Measurements from ENCODE around the gene TPGS1.

Gene TPGS1

DNA sequence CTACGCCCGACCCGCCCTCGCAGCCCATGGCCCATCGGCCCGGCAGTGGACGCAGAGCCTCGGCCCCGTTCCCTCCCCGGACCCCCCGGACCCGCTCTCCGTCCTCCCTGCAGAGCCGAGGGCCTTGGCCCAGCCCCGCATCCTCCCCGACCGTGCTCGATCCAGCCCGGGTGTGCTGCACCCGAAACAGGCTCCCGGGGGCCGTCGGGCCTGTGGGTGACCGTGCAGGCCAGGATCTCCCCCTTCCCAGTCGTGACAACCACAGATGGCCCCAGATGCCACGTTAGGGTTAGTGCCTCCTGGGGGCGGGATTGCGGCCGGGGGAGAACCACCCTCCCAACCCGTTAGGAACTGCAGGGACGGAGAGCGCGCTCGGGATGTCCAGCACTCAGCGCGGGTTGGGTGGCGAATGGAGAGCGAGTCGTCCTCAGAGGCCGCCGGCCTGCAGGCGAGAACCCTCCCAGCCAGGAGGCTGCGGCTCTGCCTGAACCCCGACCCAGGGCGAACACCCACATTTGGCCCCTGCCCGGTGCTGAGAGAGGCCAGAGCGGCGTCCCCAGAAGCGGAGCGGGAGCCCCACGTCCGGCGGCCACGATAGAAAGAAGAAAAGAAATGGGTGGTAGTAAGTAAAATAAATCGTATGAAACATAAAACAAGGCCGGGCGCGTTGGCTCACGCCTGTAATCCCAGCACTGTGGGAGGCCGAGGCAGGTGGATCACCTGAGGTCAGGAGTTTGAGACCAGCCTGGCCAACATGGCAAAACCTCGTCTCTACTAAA is 17.7 kb upstream of the TPGS1 start:
- Histone ChIP-seq H3K27ac (ENCODE audit: poor library complexity, severe bottlenecking) (peak overlapping the region; percentile 54), H3K4me3 (ENCODE audit: severe bottlenecking) (peak overlapping the region; percentile 97), H3K27me3 (ENCODE audit: insufficient read depth, poor library complexity, severe bottlenecking) (peaks cover 19% of the 10 kb centered on the region), H3K36me3 (ENCODE audit: low read depth) (no peaks in the 10 kb centered on the region), H3K9me3 (ENCODE audit: severe bottlenecking) (no peaks in the 10 kb centered on the region), H3K4me1 (ENCODE audit: insufficient read depth, poor library complexity, severe bottlenecking) (no peaks in the 10 kb centered on the region)
- TF ChIP-seq, protein P1, sequence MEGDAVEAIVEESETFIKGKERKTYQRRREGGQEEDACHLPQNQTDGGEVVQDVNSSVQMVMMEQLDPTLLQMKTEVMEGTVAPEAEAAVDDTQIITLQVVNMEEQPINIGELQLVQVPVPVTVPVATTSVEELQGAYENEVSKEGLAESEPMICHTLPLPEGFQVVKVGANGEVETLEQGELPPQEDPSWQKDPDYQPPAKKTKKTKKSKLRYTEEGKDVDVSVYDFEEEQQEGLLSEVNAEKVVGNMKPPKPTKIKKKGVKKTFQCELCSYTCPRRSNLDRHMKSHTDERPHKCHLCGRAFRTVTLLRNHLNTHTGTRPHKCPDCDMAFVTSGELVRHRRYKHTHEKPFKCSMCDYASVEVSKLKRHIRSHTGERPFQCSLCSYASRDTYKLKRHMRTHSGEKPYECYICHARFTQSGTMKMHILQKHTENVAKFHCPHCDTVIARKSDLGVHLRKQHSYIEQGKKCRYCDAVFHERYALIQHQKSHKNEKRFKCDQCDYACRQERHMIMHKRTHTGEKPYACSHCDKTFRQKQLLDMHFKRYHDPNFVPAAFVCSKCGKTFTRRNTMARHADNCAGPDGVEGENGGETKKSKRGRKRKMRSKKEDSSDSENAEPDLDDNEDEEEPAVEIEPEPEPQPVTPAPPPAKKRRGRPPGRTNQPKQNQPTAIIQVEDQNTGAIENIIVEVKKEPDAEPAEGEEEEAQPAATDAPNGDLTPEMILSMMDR (IDR thresholded peaks at IDR 0.05; ENCODE audit: poor library complexity, severe bottlenecking): no peak
- peak; percentile 22; the same call in 1 of the 3 replicates for ATAC-seq (ENCODE audit: low read depth)
- no peak for DNase-seq (ENCODE audit: low spot score)

DNA sequence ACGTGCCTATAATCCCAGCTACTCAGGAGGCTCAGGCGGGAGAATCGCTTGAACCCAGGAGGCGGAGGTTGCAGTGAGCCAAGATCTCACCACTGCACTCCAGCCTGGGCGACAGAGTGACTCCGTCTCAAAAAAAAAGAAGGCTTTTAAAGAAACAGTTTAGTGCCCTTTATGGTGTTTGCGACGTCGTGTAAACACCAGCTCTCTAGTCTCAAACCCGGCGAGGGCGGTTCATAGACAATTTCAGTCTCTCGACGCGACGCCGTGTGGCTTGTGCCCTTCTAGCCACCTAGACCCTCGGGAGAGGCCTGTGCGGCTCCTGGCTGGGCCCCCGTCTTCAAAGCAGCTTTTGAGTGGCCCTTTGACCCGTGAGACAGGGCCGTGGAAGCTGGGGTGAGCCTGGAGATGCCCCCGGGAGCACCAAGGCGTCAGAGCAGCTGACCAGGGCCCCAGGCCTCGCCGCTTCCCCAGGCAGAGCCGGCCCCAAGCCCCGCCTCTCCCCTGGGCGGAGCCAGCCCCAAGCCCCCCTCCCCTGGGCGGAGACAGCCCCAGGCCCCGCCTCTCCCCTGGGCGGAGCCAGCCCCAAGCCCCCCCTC is 16.1 kb upstream of the TPGS1 start:
- no peaks in the 10 kb centered on the region for H3K36me3 ChIP-seq (ENCODE audit: low read depth)
- ATAC-seq (ENCODE audit: low read depth) (no peak), DNase-seq (ENCODE audit: low spot score) (no peak)
- H3K27ac ChIP-seq (ENCODE audit: poor library complexity, severe bottlenecking): no peak overlapping the region
- no peaks in the 10 kb centered on the region for H3K9me3 ChIP-seq (ENCODE audit: severe bottlenecking)
- no peaks in the 10 kb centered on the region for H3K4me1 ChIP-seq (ENCODE audit: insufficient read depth, poor library complexity, severe bottlenecking)
- TF ChIP-seq, protein P1 (IDR thresholded peaks at IDR 0.05; ENCODE audit: poor library complexity, severe bottlenecking): no peak
- no peak overlapping the region for H3K4me3 ChIP-seq (ENCODE audit: severe bottlenecking)
- peaks cover 10% of the 10 kb centered on the region for H3K27me3 ChIP-seq (ENCODE audit: insufficient read depth, poor library complexity, severe bottlenecking)

DNA sequence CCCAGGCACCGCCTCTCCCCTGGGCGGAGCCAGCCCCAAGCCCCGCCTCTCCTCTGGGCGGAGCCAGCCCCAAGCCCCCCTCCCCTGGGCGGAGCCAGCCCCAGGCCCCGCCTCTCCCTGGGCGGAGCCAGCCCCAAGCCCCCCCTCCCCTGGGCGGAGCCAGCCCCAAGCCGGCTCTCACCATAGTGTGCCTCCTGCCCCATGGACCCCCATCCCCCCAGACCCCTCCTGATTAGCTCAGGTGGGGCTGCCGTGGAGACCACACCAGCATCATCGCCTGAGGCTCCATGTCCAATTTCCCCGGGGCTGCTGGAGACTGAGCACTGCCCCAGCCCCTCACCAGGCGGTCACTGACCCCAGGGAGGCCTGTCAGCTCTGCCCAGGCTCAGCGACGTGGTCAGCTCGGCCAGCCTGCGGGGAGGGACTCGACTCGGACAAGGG is 15.2 kb upstream of the TPGS1 start:
- DNase-seq (ENCODE audit: low spot score) (no peak), ATAC-seq (ENCODE audit: low read depth) (no peak)
- Histone ChIP-seq H3K27me3 (ENCODE audit: insufficient read depth, poor library complexity, severe bottlenecking) (peaks cover 8% of the 10 kb centered on the region), H3K4me1 (ENCODE audit: insufficient read depth, poor library complexity, severe bottlenecking) (no peaks in the 10 kb centered on the region), H3K4me3 (ENCODE audit: severe bottlenecking) (no peak overlapping the region), H3K9me3 (ENCODE audit: severe bottlenecking) (no peaks in the 10 kb centered on the region), H3K27ac (ENCODE audit: poor library complexity, severe bottlenecking) (no peak overlapping the region), H3K36me3 (ENCODE audit: low read depth) (no peaks in the 10 kb centered on the region)
- TF ChIP-seq, protein P1 (IDR thresholded peaks at IDR 0.05; ENCODE audit: poor library complexity, severe bottlenecking): no peak

DNA sequence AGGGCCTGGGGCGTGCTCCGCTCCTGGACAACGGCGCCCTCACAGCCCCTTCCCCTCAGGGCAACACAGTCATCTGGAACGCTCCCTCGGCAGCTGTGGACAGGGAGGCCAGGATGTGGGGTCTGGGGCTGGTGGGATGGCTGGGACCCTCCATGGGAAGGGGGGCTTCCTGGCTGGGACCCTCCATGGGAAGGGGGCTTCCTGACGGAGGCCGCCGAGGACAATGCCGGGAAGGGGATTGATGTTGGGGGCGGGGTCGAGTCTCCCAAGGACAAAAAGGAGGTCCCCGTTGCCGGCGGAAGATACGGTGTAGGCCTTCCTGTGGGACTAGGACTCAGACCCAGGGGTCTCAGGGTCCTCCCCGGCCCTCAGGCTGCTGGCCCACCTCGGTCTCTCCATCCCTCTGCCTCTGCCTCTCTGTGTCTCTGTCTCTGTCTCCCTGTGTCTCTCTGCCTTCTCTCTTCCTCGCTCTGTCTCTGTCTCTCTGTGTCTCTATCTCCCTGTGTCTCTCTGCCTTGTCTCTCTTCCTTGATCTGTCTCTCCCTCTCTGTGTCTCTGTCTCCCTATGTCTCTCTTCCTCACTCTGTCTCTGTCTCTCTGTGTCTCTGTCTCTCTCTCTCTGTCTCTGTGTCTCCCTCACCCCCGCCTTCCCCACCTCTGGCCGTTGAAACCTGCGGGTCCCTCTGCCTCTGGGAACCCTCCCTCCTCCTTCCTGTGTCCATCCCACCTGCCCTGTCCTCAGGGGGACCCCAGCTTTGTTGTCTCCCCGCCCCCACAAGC is 13.7 kb upstream of the TPGS1 start:
- H3K27me3 ChIP-seq (ENCODE audit: insufficient read depth, poor library complexity, severe bottlenecking): peaks cover 15% of the 10 kb centered on the region
- no peaks in the 10 kb centered on the region for H3K9me3 ChIP-seq (ENCODE audit: severe bottlenecking)
- H3K4me1 ChIP-seq (ENCODE audit: insufficient read depth, poor library complexity, severe bottlenecking): no peaks in the 10 kb centered on the region
- H3K36me3 ChIP-seq (ENCODE audit: low read depth): no peaks in the 10 kb centered on the region
- DNase-seq (ENCODE audit: low spot score): no peak
- no peak overlapping the region for H3K27ac ChIP-seq (ENCODE audit: poor library complexity, severe bottlenecking)
- TF ChIP-seq, protein P1 (IDR thresholded peaks at IDR 0.05; ENCODE audit: poor library complexity, severe bottlenecking): no peak
- ATAC-seq (ENCODE audit: low read depth): no peak
- H3K4me3 ChIP-seq (ENCODE audit: severe bottlenecking): no peak overlapping the region

Measured in RWPE2 (cell line).